ENCODE measurements around the gene FOXA2.

The FOXA2 gene

DNA sequence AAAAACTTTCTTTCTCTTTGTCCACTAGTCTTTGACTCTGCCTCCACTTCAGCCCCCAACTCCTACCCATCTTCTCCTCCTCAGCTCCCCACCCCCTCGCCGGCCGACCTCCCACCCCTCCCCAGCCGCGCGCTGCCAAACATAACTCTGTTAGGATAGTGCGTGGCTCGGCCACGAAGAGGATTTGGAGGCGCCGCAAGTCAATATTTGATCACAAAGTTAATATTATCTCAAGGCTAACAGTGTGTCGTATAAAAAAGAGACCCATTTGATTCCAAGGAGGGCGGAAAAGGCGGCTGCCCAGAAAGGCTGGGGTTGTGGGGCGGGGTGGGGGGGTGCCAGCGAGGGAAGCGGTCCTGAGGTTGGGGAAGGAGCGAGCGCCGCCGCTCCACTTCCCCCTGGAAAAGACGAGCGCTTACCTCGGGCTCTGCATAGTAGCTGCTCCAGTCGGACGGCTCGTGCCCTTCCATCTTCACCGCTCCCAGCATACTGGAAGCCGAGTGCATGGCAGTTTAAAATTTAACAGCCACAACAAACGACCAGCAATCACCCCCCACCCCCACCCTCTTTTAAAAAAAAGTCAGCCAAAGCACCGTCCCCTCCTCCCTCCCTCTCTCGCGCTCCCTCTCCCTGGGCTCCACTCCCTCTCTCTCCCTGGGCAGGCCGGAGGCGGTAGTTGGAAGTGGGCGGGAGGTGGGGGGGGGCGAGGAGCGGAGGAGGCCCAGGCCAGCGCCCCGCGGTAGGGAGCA, 425 bp downstream of the FOXA2 start:
- no peak for DNase-seq

DNA sequence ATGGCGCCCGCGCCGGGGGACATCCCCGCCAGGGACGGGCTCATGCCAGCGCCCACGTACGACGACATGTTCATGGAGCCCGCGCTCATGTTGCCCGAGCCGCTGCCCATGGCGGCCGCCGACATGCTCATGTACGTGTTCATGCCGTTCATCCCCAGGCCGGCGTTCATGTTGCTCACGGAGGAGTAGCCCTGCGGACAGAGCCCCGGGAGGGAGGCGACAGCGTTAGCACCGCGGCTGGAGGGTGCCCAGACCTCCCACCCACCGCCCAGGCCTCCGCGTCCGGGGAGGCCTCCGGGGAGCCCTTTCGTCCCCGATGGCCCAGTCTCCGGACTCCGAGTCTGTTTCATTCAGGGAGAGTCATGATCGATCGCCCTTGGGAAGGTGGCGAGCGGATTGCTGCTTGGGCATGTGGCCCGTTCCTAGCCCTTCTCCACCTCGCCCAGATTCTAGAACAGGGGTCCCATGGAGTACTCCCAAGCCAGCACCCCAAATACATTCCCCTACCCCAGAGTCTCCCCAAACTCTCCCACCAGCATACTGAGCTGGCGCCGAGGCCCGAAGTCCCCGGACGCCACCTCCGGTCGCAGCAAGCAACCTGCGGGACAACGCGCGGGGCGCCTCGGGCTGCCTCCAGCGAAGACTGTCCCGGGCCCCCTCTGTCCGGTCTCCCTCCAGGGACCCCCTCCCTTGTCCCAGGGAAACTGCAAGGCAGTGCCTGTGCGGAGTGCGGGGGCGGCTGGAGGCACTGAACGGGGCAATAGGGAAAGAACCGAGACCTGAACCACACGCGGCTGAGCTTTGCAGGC, 1.2 kb downstream of the FOXA2 start:
- no peak for DNase-seq

GRCh38 chr20:22582386-22582963, 1.9 kb downstream of the FOXA2 start:
- DNase-seq = no peak

DNA sequence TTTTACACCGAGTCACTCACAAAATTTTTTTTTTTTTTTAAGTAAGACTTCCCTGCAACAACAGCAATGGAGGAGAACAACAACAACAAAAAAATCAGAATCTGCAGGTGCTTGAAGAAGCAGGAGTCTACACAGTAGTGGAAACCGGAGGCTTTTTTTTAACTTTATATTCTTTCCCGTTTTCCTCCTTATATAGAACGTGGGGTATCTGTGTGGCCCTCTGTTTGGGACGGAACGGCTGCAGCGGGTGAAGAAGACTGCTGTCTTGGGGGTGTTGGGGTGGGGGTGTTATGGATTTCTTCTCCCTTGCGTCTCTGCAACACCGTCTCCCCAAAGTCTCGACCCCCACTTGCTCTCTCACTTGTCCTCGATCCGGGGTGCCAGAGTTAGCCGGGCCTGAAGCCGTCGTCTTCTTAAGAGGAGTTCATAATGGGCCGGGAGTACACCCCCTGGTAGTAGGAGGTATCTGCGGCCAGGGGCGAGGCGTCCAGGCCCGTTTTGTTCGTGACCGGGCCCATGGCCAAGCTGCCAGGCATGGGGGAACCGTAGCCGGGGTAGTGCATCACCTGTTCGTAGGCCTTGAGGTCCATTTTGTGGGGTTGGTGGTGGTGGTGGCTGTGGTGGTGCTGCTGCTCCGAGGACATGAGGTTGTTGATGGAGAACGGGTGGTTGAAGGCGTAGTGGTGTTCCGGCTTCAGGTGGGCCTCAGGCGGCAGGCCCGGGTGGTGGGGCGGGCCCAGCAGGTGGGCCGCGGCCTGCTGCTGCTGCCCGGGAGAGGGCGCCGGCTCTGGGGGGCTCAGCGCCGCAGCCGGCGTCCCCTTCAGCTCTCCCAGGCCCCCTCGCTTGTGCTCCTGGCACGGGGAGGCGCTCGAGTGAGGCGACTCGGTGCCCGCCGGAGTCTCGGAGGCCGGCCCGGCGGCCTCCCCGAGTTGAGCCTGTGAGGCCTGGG, 2.7 kb downstream of the FOXA2 start:
- DNase-seq = no peak

DNA sequence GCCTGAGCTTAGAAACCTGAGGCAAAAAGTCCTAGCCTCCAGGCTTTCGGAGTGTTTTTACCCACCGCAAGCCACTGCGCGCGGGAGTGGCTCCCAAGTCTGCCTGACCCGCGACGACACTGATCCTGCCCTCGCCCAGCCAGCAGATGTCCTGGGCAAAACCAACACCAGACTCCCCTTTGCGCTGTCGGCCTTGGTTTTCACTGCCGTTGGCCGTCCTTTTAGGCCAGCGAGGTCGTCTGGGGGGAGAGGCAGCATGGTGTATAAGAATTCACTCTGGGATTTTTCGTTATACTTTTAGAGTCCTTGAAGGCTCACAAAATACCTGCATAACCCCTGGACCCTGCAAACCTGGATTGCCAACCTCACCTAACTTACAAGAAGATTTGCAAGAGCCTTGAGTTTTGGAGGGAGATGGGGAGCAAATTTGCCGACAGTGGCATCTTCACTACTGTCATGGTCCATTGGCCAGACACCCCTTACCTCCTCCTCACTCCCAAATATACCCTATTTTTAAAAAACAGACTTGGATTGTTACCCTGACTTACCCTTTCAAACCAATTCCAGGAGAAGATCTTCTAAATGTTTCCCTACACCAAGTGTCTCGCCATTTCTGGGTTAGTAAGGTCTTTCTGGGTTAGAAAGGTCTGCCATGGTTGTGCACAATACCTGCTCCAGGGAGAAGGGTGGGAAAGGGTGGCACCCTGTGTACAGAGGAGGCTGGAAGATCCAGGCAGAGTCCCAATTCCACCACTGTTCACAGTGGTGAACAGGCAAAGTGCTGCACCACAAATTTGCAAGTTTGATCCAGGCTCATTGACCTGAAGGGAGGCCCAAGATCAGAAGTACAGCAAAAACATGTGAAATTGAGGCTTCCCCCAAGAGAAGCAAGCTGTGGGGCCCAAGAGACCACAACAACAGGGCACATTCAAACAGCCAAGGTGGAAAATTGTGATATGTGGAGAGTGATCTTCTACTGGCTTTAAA, 4.4 kb downstream of the FOXA2 start:
- DNase-seq = no peak

GRCh38 chr20:22579119-22579427, 5.3 kb downstream of the FOXA2 start:
- DNase-seq = no peak

- DNase-seq = no peak
These were observed 5.9 kb downstream of the FOXA2 start for GRCh38 chr20:22578221-22579118.

GRCh38 chr20:22577515-22578220, 6.7 kb downstream of the FOXA2 start:
- no peak for DNase-seq

DNA sequence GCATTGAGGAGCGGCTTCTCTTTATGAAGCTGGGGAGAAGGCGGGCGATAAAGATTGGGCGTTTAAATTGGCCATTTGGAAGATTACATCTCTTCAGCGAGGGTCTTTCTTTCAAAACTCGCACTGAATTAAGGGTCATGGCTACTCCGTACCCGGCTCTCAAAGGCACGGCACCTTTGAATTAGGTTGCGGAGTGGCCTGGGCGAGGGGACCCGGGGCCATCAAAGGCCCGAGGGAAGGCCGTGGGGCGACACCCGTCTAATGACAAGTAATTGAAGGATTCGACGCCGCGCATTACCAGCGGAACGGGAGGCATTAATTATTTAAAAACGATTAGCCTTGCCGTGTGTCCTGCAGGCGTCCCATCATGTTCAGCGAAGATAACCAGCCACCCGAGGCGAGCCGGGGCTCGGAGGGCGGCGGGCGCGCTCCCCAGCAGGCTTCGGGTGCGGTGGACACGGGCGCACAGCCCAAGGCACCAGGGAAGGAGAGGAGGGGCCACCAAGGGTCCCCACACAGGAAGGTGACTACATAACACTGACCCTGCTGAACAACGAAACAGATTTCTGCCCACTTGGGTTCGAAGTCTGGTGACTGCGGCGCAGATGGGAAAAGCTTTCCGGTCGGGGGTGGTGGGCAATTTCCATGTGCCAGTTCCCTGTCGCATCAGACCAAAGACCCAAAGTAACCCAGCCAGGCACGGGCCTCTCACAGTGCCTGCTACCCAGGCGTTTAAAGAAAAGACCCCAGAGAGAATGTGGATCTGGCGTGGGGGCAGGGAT, 7.4 kb downstream of the FOXA2 start:
- no peak for DNase-seq

DNA sequence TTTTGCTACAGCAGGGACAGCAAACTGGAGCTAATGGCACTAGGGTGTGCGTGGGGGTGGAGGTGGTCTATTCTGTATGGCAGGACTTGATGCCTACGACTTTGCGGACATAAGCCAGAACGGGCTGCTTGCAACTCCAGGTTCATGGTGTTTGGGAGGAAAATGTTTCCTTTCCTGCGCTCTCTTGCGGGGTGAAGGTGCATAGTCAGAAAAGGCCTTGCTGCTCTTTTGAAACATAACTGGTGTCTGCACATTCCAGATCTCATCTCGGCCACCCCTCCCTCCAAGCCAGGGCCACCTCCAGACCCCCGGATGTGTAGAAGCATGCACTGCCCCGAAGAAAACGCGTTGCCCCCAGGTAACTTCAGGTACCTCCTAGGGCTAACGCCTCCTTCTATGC, 8.1 kb downstream of the FOXA2 start:
- no peak for DNase-seq

GRCh38 chr20:22575737-22576136, 8.6 kb downstream of the FOXA2 start:
- no peak for DNase-seq

GRCh38 chr20:22575087-22575721, 9.2 kb downstream of the FOXA2 start:
- DNase-seq = peak; percentile 57

DNA sequence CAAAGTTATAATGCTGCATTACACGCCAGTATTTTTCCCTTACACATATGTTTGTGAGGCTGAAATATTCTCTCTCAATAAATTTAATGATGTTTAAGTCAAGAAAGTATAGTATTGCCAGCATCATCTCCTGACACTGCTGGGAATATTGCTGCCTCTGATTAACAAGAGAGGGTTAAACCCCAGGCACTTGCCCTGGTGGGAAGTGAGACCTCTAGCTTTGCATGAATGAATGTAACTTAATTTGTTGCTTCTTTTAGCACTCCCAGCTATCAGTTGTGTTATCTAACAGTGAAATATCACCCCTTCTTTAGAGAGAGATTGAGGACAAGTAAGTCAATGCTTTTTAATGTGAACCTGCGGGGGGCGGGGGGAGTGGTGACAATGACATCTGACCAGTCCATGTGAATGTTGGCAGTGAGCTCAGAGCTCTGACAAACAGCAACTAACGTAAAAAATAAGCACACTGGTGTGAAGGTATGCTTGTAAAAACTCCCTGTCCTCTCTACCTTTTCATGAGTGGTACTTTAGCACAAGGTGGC, 9.8 kb downstream of the FOXA2 start:
- no peak for DNase-seq

GRCh38 chr20:22572491-22572890, 11.9 kb downstream of the FOXA2 start:
- DNase-seq = no peak

GRCh38 chr20:22572023-22572422, 12.3 kb downstream of the FOXA2 start:
- no peak for DNase-seq

GRCh38 chr20:22569353-22569752, 15.0 kb downstream of the FOXA2 start:
- DNase-seq = no peak

DNA sequence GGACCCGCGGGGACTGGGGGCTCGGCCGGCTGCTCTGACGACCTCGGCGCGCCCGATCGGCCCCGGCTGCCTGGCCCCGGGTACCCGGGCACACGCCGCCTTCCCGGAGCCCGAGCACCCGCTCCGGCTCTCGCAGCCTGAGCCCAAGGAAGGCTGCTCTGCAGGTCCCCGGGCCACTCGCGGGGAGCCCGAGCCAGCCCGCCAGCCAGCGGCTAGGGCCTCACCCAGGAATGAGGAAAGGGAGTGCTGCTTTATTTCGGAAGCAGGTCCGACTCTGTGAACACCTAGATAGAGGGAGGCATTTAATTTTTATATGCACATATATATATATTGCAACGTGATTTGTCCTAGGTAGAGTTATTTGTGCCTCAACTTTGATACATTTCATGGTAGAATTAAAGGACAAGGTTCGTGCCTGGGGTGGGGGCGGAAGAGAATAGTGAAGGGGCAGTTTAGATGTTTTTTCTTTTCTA, 15.5 kb downstream of the FOXA2 start:
- DNase-seq = no peak

Measured in fibroblast of skin of right quadriceps (primary cell).